IMR-90 (cell line): Measurements from ENCODE around the gene RNU2-63P. TPM values are rescaled to one million over a fixed set of nuclear protein-coding genes. Genes with fewer than 3 reads are reported as not detected.

Experiments
- MXI1 ChIP-seq: IDR thresholded peaks from 2 replicates; pipeline ENCODE4 v1.6.1; 2012; ENCODE audit warnings: low read depth, mild to moderate bottlenecking, low read length, moderate library complexity, borderline replicate concordance
- polyA plus RNA-seq, 3 experiments: library from polyadenylated mRNA; depleted of rRNA; stranded (reverse); fragments of >200 nt; gene quantifications; 2 replicates each; pipeline ENCODE4 v1.2.3, GENCODE V29; 2012; ENCODE audit warnings: low replicate concordance in 1 of 3
- total RNA-seq: library from RNA; depleted of rRNA; stranded (reverse); fragments of >200 nt; gene quantifications from 2 replicates; pipeline ENCODE4 v1.2.3, GENCODE V29; 2012
- TF ChIP-seq, protein P1 (sequence below): fragments of 150-350 bp; IDR thresholded peaks from 2 replicates; pipeline ENCODE4 v1.6.1; 2016; ENCODE audit warnings: low read depth, mild to moderate bottlenecking, low read length, moderate library complexity, borderline replicate concordance

Gene RNU2-63P
- total and polyA plus RNA-seq, 2 of the 4 experiments (the other 2 are of a cell fraction): under 0.01 TPM; not detected in 1

GRCh38 chr2:88055371-88056128, 39.2 kb upstream of the RNU2-63P start, which contains the start of gene KRCC1 (continued):
- TF ChIP-seq, protein P1, sequence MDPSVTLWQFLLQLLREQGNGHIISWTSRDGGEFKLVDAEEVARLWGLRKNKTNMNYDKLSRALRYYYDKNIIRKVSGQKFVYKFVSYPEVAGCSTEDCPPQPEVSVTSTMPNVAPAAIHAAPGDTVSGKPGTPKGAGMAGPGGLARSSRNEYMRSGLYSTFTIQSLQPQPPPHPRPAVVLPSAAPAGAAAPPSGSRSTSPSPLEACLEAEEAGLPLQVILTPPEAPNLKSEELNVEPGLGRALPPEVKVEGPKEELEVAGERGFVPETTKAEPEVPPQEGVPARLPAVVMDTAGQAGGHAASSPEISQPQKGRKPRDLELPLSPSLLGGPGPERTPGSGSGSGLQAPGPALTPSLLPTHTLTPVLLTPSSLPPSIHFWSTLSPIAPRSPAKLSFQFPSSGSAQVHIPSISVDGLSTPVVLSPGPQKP: no peak
- TF ChIP-seq MXI1: no peak
